Keratinocyte (primary cell): ENCODE data around the gene XBP1. TPM values are rescaled to one million over a fixed set of nuclear protein-coding genes. Genes with fewer than 3 reads are reported as not detected.
"Not testable (repeated sequence)": the region's sequence is repeated elsewhere in the genome, so short reads cannot be mapped to it uniquely, and the experiment has no call there.

ENCODE experiments used
- DNase-seq: peaks from one replicate; pipeline ENCODE4 v3.0.0-alpha.2; 2011; ENCODE audit warnings: low read depth, missing footprints, low spot score
- FAIRE-seq: peaks from 2 replicates; lab custom pipeline; 2011; peaks lifted over from hg19 to GRCh38; lab: Jason Lieb, UNC
- H2AFZ ChIP-seq: 2 replicates; pipeline ENCODE4 v1.6.0; 2012; ENCODE audit warnings: low read length, control low read depth, inconsistent platforms; ENCODE audit not compliant: control insufficient read depth
- H3K27ac ChIP-seq: 2 replicates; pipeline ENCODE4 v1.5.1; 2011; ENCODE audit warnings: low read length; ENCODE audit not compliant: control insufficient read depth, insufficient read depth
- H3K27me3 ChIP-seq: 3 replicates; pipeline ENCODE4 v1.6.0; 2011; ENCODE audit warnings: low read length; ENCODE audit not compliant: control insufficient read depth, insufficient read depth; ENCODE audit errors: extremely low read depth
- H3K36me3 ChIP-seq, 2 experiments: 2 replicates in 1 of 2; 3 replicates in 1 of 2; pipeline ENCODE4 v1.5.1; 2011; ENCODE audit warnings: low read length in 2 of 2, mild to moderate bottlenecking in 1 of 2; ENCODE audit not compliant: control insufficient read depth in 2 of 2, insufficient read depth in 2 of 2; ENCODE audit errors: extremely low read depth in 1 of 2
- H3K4me1 ChIP-seq: 3 replicates; pipeline ENCODE4 v1.5.1; 2011; ENCODE audit warnings: low read length; ENCODE audit not compliant: control insufficient read depth, insufficient read depth; ENCODE audit errors: extremely low read depth
- H3K4me2 ChIP-seq: 3 replicates; pipeline ENCODE4 v1.6.0; 2011; ENCODE audit warnings: low read depth, low read length; ENCODE audit not compliant: control insufficient read depth, insufficient read depth; ENCODE audit errors: extremely low read depth
- H3K4me3 ChIP-seq, 3 experiments: fragments of 200-600 bp in 1 of 3; sonication (generic) in 1 of 3; 2 replicates in 2 of 3; 3 replicates in 1 of 3; pipeline ENCODE4 v1.5.1; 2011 to 2016; ENCODE audit warnings: low read length in 3 of 3, mild to moderate bottlenecking in 3 of 3, control low read depth in 2 of 3, inconsistent platforms in 1 of 3, low read depth in 1 of 3, mixed read lengths in 1 of 3, mixed run types in 1 of 3, moderate library complexity in 1 of 3; ENCODE audit not compliant: control insufficient read depth in 2 of 3, insufficient read depth in 2 of 3; ENCODE audit errors: extremely low read depth in 1 of 3
- H3K79me2 ChIP-seq: 2 replicates; pipeline ENCODE4 v1.6.0; 2012; ENCODE audit warnings: low read length; ENCODE audit not compliant: control insufficient read depth, insufficient read depth
- H3K9ac ChIP-seq: 3 replicates; pipeline ENCODE4 v1.6.0; 2011; ENCODE audit warnings: low read length; ENCODE audit not compliant: control insufficient read depth, insufficient read depth; ENCODE audit errors: extremely low read depth
- H3K9me1 ChIP-seq: 3 replicates; pipeline ENCODE4 v1.6.0; 2011; ENCODE audit warnings: low read length; ENCODE audit not compliant: control insufficient read depth, insufficient read depth; ENCODE audit errors: extremely low read depth
- H3K9me3 ChIP-seq: 2 replicates; pipeline ENCODE4 v1.5.1; 2012; ENCODE audit warnings: low read depth, low read length; ENCODE audit not compliant: control insufficient read depth
- H4K20me1 ChIP-seq: 3 replicates; pipeline ENCODE4 v1.6.0; 2011; ENCODE audit warnings: low read length; ENCODE audit not compliant: control insufficient read depth, insufficient read depth; ENCODE audit errors: extremely low read depth
- CTCF ChIP-seq, 3 experiments: IDR thresholded peaks in 1 of 3; conservative IDR thresholded peaks in 1 of 3; optimal IDR thresholded peaks in 1 of 3; 2 replicates in 2 of 3; 3 replicates in 1 of 3; pipeline versions ENCODE3 to v1.5.1; 2011; ENCODE audit warnings: low read length in 3 of 3, mild to moderate bottlenecking in 3 of 3, moderate library complexity in 2 of 3, control low read depth in 1 of 3, inconsistent platforms in 1 of 3; ENCODE audit not compliant: insufficient read depth in 2 of 3; ENCODE audit errors: extremely low read depth in 1 of 3
- EZH2 ChIP-seq: IDR thresholded peaks from one replicate; pipeline ENCODE4 v1.6.1; 2012; ENCODE audit warnings: inconsistent platforms, mild to moderate bottlenecking, low read length, moderate library complexity
- dilution Hi-C: fragments of 300-500 bp; cut with MboI; formaldehyde crosslinking; loops from one replicate; pipeline ENCODE4 v1.7.0; 2020; ENCODE audit warnings: low sequenced_read_pairs; ENCODE audit not compliant: extremely low pct_ligation_motif_present
- polyA plus RNA-seq, 5 experiments: library from polyadenylated mRNA; depleted of rRNA in 3 of 5; stranded (reverse) in 3 of 5; stranded (forward) in 1 of 5; unstranded in 1 of 5; fragments of >200 nt; gene quantifications; 1 replicate in 1 of 5; 2 replicates in 3 of 5; 3 replicates in 1 of 5; pipeline versions ENCODE4 v1.2.1 to v1.2.3, GENCODE V29; 2011 to 2012; ENCODE audit warnings: missing spikeins in 2 of 5, low read depth in 1 of 5, low replicate concordance in 1 of 5

Gene XBP1
- polyA plus RNA-seq, 1 donor (not counting 4 experiments of a cell fraction or from before 2014, with no cell fraction given), result 88.7 TPM

DNA sequence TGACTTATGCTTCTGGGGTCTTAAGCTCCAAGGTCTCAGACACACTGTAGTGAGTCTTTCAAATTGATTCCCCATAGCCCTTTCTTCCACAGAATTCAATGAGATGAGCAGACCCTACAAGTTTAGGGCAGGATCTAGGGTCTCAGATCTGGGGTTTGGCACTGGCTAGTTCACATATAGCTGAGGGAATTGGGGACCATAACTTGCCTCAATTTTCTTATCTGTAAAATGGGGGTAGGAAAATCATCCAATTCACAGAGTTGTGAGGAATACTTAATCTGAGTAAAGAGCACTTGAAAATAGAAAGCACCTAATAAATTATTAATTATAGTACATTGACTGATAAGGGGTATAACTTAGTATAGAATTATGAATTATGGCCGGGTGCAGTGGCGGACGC lies 33.7 kb downstream of the XBP1 start:
- Histone ChIP-seq H3K79me2 (no peaks in the 10 kb centered on the region), H3K9me1 (no peaks in the 10 kb centered on the region), H3K27me3 (no peaks in the 10 kb centered on the region), H3K4me2 (no peak overlapping the region), H3K36me3 (no peaks in the 10 kb centered on the region), H4K20me1 (no peaks in the 10 kb centered on the region), H2AFZ (no peak overlapping the region), H3K9me3 (no peaks in the 10 kb centered on the region), H3K9ac (no peak overlapping the region), H3K4me3 (no peak overlapping the region), H3K4me1 (peaks cover 6% of the 10 kb centered on the region), H3K27ac (no peak overlapping the region)
- dilution Hi-C loops, result no loop called here
- TF ChIP-seq EZH2, result no peak
- no peak for TF ChIP-seq CTCF (optimal IDR thresholded peaks at IDR 0.05 in 1 of 3, IDR thresholded peaks at IDR 0.05 in 1 of 3, conservative IDR thresholded peaks at IDR 0.05 in 1 of 3; ENCODE audit: extremely low read depth in 1 of 3, insufficient read depth in 2 of 3, low read length in 3 of 3)
- FAIRE-seq (no peak), DNase-seq (no peak)

- H3K9me3 ChIP-seq, H2AFZ ChIP-seq, dilution Hi-C loops, H3K4me3 ChIP-seq, H3K4me2 ChIP-seq, H3K36me3 ChIP-seq, H4K20me1 ChIP-seq, H3K9ac ChIP-seq, DNase-seq, FAIRE-seq, H3K79me2 ChIP-seq, H3K27me3 ChIP-seq, H3K27ac ChIP-seq, H3K4me1 ChIP-seq, H3K9me1 ChIP-seq: not testable (repeated sequence)
Observed at GRCh38 chr22:28762000-28762399, 38.4 kb downstream of the XBP1 start.

- Histone ChIP-seq H3K27ac (no peak overlapping the region), H2AFZ (no peak overlapping the region), H3K4me3 (no peak overlapping the region), H3K4me1 (no peaks in the 10 kb centered on the region), H3K79me2 (no peaks in the 10 kb centered on the region), H3K4me2 (no peak overlapping the region), H3K27me3 (no peaks in the 10 kb centered on the region), H3K36me3 (no peaks in the 10 kb centered on the region), H3K9ac (no peak overlapping the region), H3K9me3 (no peaks in the 10 kb centered on the region), H3K9me1 (no peaks in the 10 kb centered on the region), H4K20me1 (no peaks in the 10 kb centered on the region)
- DNase-seq (no peak), FAIRE-seq (no peak)
- TF ChIP-seq EZH2, result no peak
- no peak for TF ChIP-seq CTCF (optimal IDR thresholded peaks at IDR 0.05 in 1 of 3, IDR thresholded peaks at IDR 0.05 in 1 of 3, conservative IDR thresholded peaks at IDR 0.05 in 1 of 3; ENCODE audit: extremely low read depth in 1 of 3, insufficient read depth in 2 of 3, low read length in 3 of 3)
- dilution Hi-C loops, result no loop called here
Observed at GRCh38 chr22:28761449-28761755, 39.0 kb downstream of the XBP1 start.
